HEK293 (cell line): ENCODE measurements around the gene DIP2B.

Source experiments
- CTCF ChIA-PET: fragments of 350-600 bp; formaldehyde crosslinking; extraction: SDS; loops from one replicate; lab custom pipeline; 2021; ENCODE audit warnings: antibody characterized with exemption; lab: Yijun Ruan, JAX
- POLR2A ChIA-PET: fragments of 300-600 bp; formaldehyde crosslinking; extraction: SDS; loops from one replicate; lab custom pipeline; 2020; ENCODE audit warnings: antibody characterized with exemption, inconsistent platforms; lab: Yijun Ruan, JAX
- H3K27ac ChIP-seq: fragments of 200-500 bp; sonication (Bioruptor generic); 2 replicates; pipeline ENCODE4 v1.5.1; 2014; ENCODE audit warnings: low read depth, low read length, control low read depth, inconsistent platforms; ENCODE audit errors: extremely low read depth
- H3K36me3 ChIP-seq, 2 experiments: fragments of 200-500 bp in 1 of 2; sonication (Bioruptor generic) in 1 of 2; 1 replicate in 1 of 2; 2 replicates in 1 of 2; pipeline ENCODE4 v1.5.1; 2014 to 2017; ENCODE audit warnings: inconsistent platforms in 2 of 2, low read length in 2 of 2; ENCODE audit not compliant: control insufficient read depth in 2 of 2, insufficient read depth in 1 of 2
- H3K4me1 ChIP-seq: fragments of 200-500 bp; sonication (Bioruptor generic); 2 replicates; pipeline ENCODE4 v1.5.1; 2014; ENCODE audit warnings: mild to moderate bottlenecking, low read length, inconsistent platforms; ENCODE audit not compliant: control insufficient read depth, insufficient read depth
- H3K4me3 ChIP-seq: 2 replicates; pipeline ENCODE4 v1.5.1; 2011; ENCODE audit warnings: low read depth, mild to moderate bottlenecking, control low read depth, low read length, moderate library complexity
- H3K9me3 ChIP-seq: fragments of 200-500 bp; sonication (Bioruptor generic); 2 replicates; pipeline ENCODE4 v1.5.1; 2014; ENCODE audit warnings: low read depth, low read length, inconsistent platforms; ENCODE audit not compliant: control insufficient read depth, insufficient read depth
- FEZF1 ChIP-seq: fragments of 450-650 bp; formaldehyde crosslinking; IDR thresholded peaks from 2 replicates; pipeline ENCODE4 v1.5.1; 2016; ENCODE audit warnings: missing biosample characterization, missing genetic modification characterization
- GLIS1 ChIP-seq: fragments of 450-650 bp; formaldehyde crosslinking; IDR thresholded peaks from 2 replicates; pipeline ENCODE4 v1.5.1; 2016; ENCODE audit warnings: missing biosample characterization, missing genetic modification characterization
- PRDM1 ChIP-seq: fragments of 450-650 bp; formaldehyde crosslinking; IDR thresholded peaks from 2 replicates; pipeline ENCODE4; 2016; ENCODE audit warnings: missing biosample characterization, missing genetic modification characterization
- REPIN1 ChIP-seq: fragments of 450-650 bp; formaldehyde crosslinking; IDR thresholded peaks from 2 replicates; pipeline ENCODE4 v1.5.1; 2017; ENCODE audit warnings: missing biosample characterization, missing genetic modification characterization, low read depth
- TRIM28 ChIP-seq: IDR thresholded peaks from 2 replicates; pipeline ENCODE4 v1.6.1; 2011; ENCODE audit warnings: low read length, control low read depth, borderline replicate concordance
- ZBTB8A ChIP-seq: fragments of 450-650 bp; formaldehyde crosslinking; IDR thresholded peaks from 2 replicates; pipeline ENCODE4 v1.5.1; 2016; ENCODE audit warnings: missing biosample characterization, missing genetic modification characterization
- ZNF10 ChIP-seq: fragments of 450-650 bp; formaldehyde crosslinking; IDR thresholded peaks from 2 replicates; pipeline ENCODE4 v1.5.1; 2017; ENCODE audit warnings: missing biosample characterization, missing genetic modification characterization
- ZNF121 ChIP-seq: fragments of 450-650 bp; formaldehyde crosslinking; IDR thresholded peaks from 2 replicates; pipeline ENCODE4 v1.5.1; 2016; ENCODE audit warnings: missing biosample characterization, missing genetic modification characterization
- ZNF184 ChIP-seq: fragments of 450-650 bp; IDR thresholded peaks from 2 replicates; pipeline ENCODE4 v1.5.1; 2018; ENCODE audit warnings: missing biosample characterization, mild to moderate bottlenecking, missing genetic modification characterization
- ZNF24 ChIP-seq: fragments of 450-650 bp; formaldehyde crosslinking; IDR thresholded peaks from 2 replicates; pipeline ENCODE4 v1.5.1; 2016; ENCODE audit warnings: missing biosample characterization, missing genetic modification characterization
- ZNF248 ChIP-seq: fragments of 450-650 bp; formaldehyde crosslinking; IDR thresholded peaks from 2 replicates; pipeline ENCODE4 v1.5.1; 2017; ENCODE audit warnings: missing biosample characterization, missing genetic modification characterization
- ZNF266 ChIP-seq: fragments of 450-650 bp; formaldehyde crosslinking; IDR thresholded peaks from 2 replicates; pipeline ENCODE4 v1.5.1; 2016; ENCODE audit warnings: missing biosample characterization, missing genetic modification characterization, low read depth
- ZNF302 ChIP-seq: fragments of 450-650 bp; formaldehyde crosslinking; IDR thresholded peaks from 2 replicates; pipeline ENCODE4 v1.5.1; 2016; ENCODE audit warnings: missing biosample characterization, missing genetic modification characterization, low read depth
- ZNF335 ChIP-seq: fragments of 450-650 bp; formaldehyde crosslinking; conservative IDR thresholded peaks from 2 replicates; pipeline ENCODE4 v1.5.1; 2016; ENCODE audit warnings: missing biosample characterization, missing genetic modification characterization
- ZNF341 ChIP-seq: fragments of 450-650 bp; formaldehyde crosslinking; IDR thresholded peaks from 2 replicates; pipeline ENCODE4; 2016; ENCODE audit warnings: low read depth, missing biosample characterization, missing genetic modification characterization
- ZNF37A ChIP-seq: fragments of 450-650 bp; IDR thresholded peaks from 2 replicates; pipeline ENCODE4 v1.5.1; 2018; ENCODE audit warnings: missing biosample characterization, missing genetic modification characterization
- ZNF426 ChIP-seq: fragments of 450-650 bp; formaldehyde crosslinking; IDR thresholded peaks from 2 replicates; pipeline ENCODE4 v1.5.1; 2017; ENCODE audit warnings: missing biosample characterization, missing genetic modification characterization, mild to moderate bottlenecking, inconsistent platforms, moderate library complexity
- ZNF48 ChIP-seq: fragments of 450-650 bp; formaldehyde crosslinking; IDR thresholded peaks from 2 replicates; pipeline ENCODE4 v1.5.1; 2016; ENCODE audit warnings: missing biosample characterization, missing genetic modification characterization
- ZNF596 ChIP-seq: fragments of 450-650 bp; IDR thresholded peaks from 2 replicates; pipeline ENCODE4 v1.5.0; 2018; ENCODE audit warnings: missing biosample characterization, mild to moderate bottlenecking, missing genetic modification characterization, moderate library complexity
- ZNF629 ChIP-seq: fragments of 450-650 bp; formaldehyde crosslinking; IDR thresholded peaks from 2 replicates; pipeline ENCODE4 v1.5.1; 2017; ENCODE audit warnings: missing biosample characterization, missing genetic modification characterization
- ZNF76 ChIP-seq: fragments of 450-650 bp; formaldehyde crosslinking; IDR thresholded peaks from 2 replicates; pipeline ENCODE4; 2016; ENCODE audit warnings: low read depth, missing biosample characterization, missing genetic modification characterization, borderline replicate concordance
- ZNF768 ChIP-seq: fragments of 450-650 bp; formaldehyde crosslinking; IDR thresholded peaks from 2 replicates; pipeline ENCODE4 v1.5.1; 2018; ENCODE audit warnings: missing biosample characterization, mild to moderate bottlenecking, missing genetic modification characterization
- ZNF792 ChIP-seq: fragments of 450-650 bp; formaldehyde crosslinking; IDR thresholded peaks from 2 replicates; pipeline ENCODE4 v1.5.1; 2016; ENCODE audit warnings: missing biosample characterization, missing genetic modification characterization
- TF ChIP-seq, protein P1 (sequence below): fragments of 450-650 bp; IDR thresholded peaks from 2 replicates; pipeline ENCODE4 v1.5.1; 2018; ENCODE audit warnings: missing biosample characterization, missing genetic modification characterization

DIP2B gene

DNA sequence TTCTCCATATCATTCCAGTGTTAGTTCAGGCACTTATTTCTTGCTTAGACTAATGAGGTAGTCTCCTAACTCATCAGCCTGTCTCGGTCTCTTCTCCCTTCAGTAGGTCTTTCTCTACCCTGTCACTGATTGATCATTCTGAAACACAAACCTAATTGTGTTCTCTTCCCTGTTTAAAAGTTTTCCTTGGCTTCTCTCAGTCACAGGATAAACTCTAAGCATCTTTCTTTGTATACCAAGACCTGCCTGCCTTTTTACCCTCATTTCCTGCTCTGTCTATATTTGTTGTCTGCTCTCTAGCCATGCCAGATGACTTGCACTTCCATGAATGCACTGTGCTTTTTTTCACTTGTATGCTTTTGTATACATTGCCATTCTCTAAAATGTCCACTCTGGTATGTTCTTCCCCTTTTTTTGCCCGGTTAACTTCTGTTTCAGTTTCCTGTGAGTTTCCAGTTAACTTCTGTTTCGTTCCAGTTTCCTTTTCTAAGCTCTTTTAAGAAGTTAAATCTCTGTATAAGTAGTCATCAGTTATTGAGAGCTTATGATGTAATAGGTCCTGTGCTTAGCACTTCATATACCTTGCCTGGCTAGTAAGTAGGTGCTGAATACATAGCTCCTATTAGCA lies 12.8 kb downstream of the DIP2B start:
- TF ChIP-seq ZNF10 (tag by site-specific recombination) = no peak
- TF ChIP-seq ZNF184 (tag by site-specific recombination) = peak; percentile 23; the same call in 1 of the 2 replicates
- TF ChIP-seq ZNF37A = no peak
- no peak for TF ChIP-seq ZBTB8A (tag by site-specific recombination)
- TF ChIP-seq PRDM1 = 0 out of 2 replicates have a peak, but pooled peaks have one; percentile 12
- TF ChIP-seq ZNF629 (tag by site-specific recombination) = peak; percentile 49
- no peak for TF ChIP-seq ZNF248 (tag by site-specific recombination)
- no peak for TF ChIP-seq ZNF792 (tag by site-specific recombination)
- TF ChIP-seq ZNF335 (tag by site-specific recombination) = 0 out of 2 replicates have a peak, but pooled peaks have one; percentile 13
- ChIA-PET CTCF (interaction anchor here (0.7 to 1.1 kb wide), 2 partner anchors 13 to 466 kb away, joined by 3 to 5 read pairs; partner anchors contain the start of gene DIP2B), POLR2A (no interaction called here)

DNA sequence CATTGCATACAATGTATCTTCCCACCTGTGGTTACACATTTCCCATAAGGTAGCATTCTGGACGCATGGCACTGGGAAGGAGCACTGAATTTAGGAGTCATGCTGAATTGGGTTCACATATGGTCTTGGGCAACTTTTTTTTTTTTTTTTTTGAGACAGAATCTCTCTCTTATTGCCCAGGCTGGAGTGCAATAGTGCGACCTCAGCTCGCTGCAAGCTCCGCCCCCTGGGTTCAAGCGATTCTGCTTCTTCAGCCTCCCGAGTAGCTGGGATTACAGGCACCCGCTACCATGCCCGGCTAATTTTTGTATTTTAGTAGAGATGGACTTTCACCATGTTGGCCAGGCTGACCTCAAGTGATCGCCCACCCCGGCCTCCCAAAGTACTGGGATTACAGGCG lies 13.3 kb downstream of the DIP2B start:
- ChIA-PET POLR2A (no interaction called here), CTCF (interaction anchor here (0.6 to 1.1 kb wide), 3 partner anchors 13 to 466 kb away, joined by 3 to 6 read pairs (median 5); partner anchors contain the start of gene DIP2B)
- Histone ChIP-seq H3K36me3 (no peaks in the 10 kb centered on the region; a peak in 1 of 3 replicates), H3K9me3 (no peaks in the 10 kb centered on the region), H3K27ac (no peak overlapping the region), H3K4me1 (no peaks in the 10 kb centered on the region), H3K4me3 (no peak overlapping the region)
- TF ChIP-seq ZNF48 (tag by site-specific recombination) (no peak), ZNF335 (tag by site-specific recombination) (0 out of 2 replicates have a peak, but pooled peaks have one; percentile 5), ZNF121 (tag by site-specific recombination) (no peak)
- TF ChIP-seq, protein P1, sequence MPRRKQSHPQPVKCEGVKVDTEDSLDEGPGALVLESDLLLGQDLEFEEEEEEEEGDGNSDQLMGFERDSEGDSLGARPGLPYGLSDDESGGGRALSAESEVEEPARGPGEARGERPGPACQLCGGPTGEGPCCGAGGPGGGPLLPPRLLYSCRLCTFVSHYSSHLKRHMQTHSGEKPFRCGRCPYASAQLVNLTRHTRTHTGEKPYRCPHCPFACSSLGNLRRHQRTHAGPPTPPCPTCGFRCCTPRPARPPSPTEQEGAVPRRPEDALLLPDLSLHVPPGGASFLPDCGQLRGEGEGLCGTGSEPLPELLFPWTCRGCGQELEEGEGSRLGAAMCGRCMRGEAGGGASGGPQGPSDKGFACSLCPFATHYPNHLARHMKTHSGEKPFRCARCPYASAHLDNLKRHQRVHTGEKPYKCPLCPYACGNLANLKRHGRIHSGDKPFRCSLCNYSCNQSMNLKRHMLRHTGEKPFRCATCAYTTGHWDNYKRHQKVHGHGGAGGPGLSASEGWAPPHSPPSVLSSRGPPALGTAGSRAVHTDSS = no peak

More for the DNA sequence above, 12.8 kb downstream of the DIP2B start:
- no peak overlapping the region for H3K27ac ChIP-seq
- H3K9me3 ChIP-seq = no peaks in the 10 kb centered on the region
- no peaks in the 10 kb centered on the region; a peak in 1 of 3 replicates for H3K36me3 ChIP-seq
- no peak overlapping the region for H3K4me3 ChIP-seq
- no peaks in the 10 kb centered on the region for H3K4me1 ChIP-seq

- no peaks in the 10 kb centered on the region; a peak in 2 of 3 replicates for H3K36me3 ChIP-seq
- H3K9me3 ChIP-seq = no peaks in the 10 kb centered on the region
- H3K27ac ChIP-seq = no peak overlapping the region
- POLR2A ChIA-PET = no interaction called here
- no peaks in the 10 kb centered on the region for H3K4me1 ChIP-seq
- TF ChIP-seq ZNF596 (tag by site-specific recombination) (no peak), ZNF341 (tag by site-specific recombination) (no peak), ZNF76 (tag by site-specific recombination) (no peak), ZNF302 (tag by site-specific recombination) (no peak), GLIS1 (tag by site-specific recombination) (no peak), TRIM28 (no peak), ZNF768 (tag by site-specific recombination) (no peak), ZNF24 (no peak), REPIN1 (tag by site-specific recombination) (no peak), FEZF1 (tag by site-specific recombination) (no peak), ZNF266 (tag by site-specific recombination) (no peak), ZNF426 (tag by site-specific recombination) (no peak)
- H3K4me3 ChIP-seq = no peak overlapping the region
- CTCF ChIA-PET = no interaction called here
Observed at GRCh38 chr12:50519353-50519752, 14.6 kb downstream of the DIP2B start.
